H1 (cell line): Measurements from ENCODE around the gene HTR4. TPM values are rescaled to one million over a fixed set of nuclear protein-coding genes. Genes with fewer than 3 reads are reported as not detected.

Experiments used
- CTCF ChIA-PET: fragments of 300-600 bp; sonication (Branson Sonifier 250); formaldehyde crosslinking; loops from one replicate; lab custom pipeline; 2021; ENCODE audit not compliant: partially characterized antibody; lab: Charles Lee
- POLR2A ChIA-PET: fragments of 300-600 bp; sonication (Branson Sonifier 250); formaldehyde crosslinking; loops from one replicate; lab custom pipeline; 2021; ENCODE audit warnings: inconsistent platforms; ENCODE audit not compliant: partially characterized antibody; lab: Charles Lee
- DNase-seq, 2 experiments: peaks; one replicate each; pipeline versions ENCODE4 v3.0.0 to v3.0.0-alpha.2; 2010 to 2022; ENCODE audit warnings: low spot score in 2 of 2, low read depth in 1 of 2, mixed read lengths in 1 of 2
- FAIRE-seq: peaks from 2 replicates; lab custom pipeline; 2011; peaks lifted over from hg19 to GRCh38; lab: Jason Lieb, UNC
- H2AFZ ChIP-seq: 2 replicates; pipeline ENCODE4 v1.8.1; 2012; ENCODE audit warnings: low read length, inconsistent platforms
- H2AK5ac ChIP-seq: 2 replicates; pipeline ENCODE4 v1.6.1; 2013; ENCODE audit warnings: low read depth, low read length
- H2BK120ac ChIP-seq: replicated peaks from 2 replicates; pipeline ENCODE3; 2013; ENCODE audit warnings: low read depth, low read length, inconsistent platforms
- H2BK12ac ChIP-seq: 2 replicates; pipeline ENCODE4 v1.6.1; 2013; ENCODE audit warnings: low read depth, low read length
- H2BK15ac ChIP-seq: 2 replicates; pipeline ENCODE4 v1.6.1; 2013; ENCODE audit warnings: low read length
- H2BK20ac ChIP-seq: 2 replicates; pipeline ENCODE4 v1.6.1; 2013; ENCODE audit warnings: low read length
- H2BK5ac ChIP-seq: 2 replicates; pipeline ENCODE4 v1.6.1; 2013; ENCODE audit warnings: low read depth, low read length
- H3K14ac ChIP-seq: 2 replicates; pipeline ENCODE4 v1.6.1; 2013; ENCODE audit warnings: inconsistent platforms; ENCODE audit not compliant: insufficient read length
- H3K18ac ChIP-seq: 2 replicates; pipeline ENCODE4 v1.6.1; 2013; ENCODE audit warnings: low read length; ENCODE audit errors: extremely low read depth
- H3K23ac ChIP-seq: 2 replicates; pipeline ENCODE4 v1.6.1; 2013; ENCODE audit warnings: inconsistent platforms; ENCODE audit not compliant: insufficient read length
- H3K23me2 ChIP-seq: 2 replicates; pipeline ENCODE4 v1.6.1; 2013; ENCODE audit warnings: low read depth, low read length
- H3K27ac ChIP-seq: 2 replicates; pipeline ENCODE4 v1.6.1; 2011; ENCODE audit warnings: low read depth, low read length, inconsistent platforms
- H3K27me3 ChIP-seq, 4 experiments: replicated peaks in 1 of 4; 1 replicate in 1 of 4; 2 replicates in 3 of 4; pipeline versions ENCODE4 v1.6.1 to v1.8.1; 2011 to 2013; ENCODE audit warnings: low read length in 3 of 4, mild to moderate bottlenecking in 3 of 4, inconsistent platforms in 2 of 4, mixed read lengths in 2 of 4, moderate library complexity in 1 of 4; ENCODE audit not compliant: control insufficient read depth in 3 of 4, insufficient read depth in 3 of 4; ENCODE audit errors: extremely low read depth in 1 of 4
- H3K36me3 ChIP-seq, 4 experiments: 2 replicates each; pipeline versions ENCODE4 v1.6.1 to v1.8.1; 2011 to 2013; ENCODE audit warnings: mild to moderate bottlenecking in 4 of 4, low read length in 3 of 4, moderate library complexity in 2 of 4, control low read depth in 1 of 4, inconsistent platforms in 1 of 4; ENCODE audit not compliant: insufficient read depth in 4 of 4, control insufficient read depth in 2 of 4
- H3K4ac ChIP-seq: replicated peaks from 2 replicates; pipeline ENCODE3; 2013; ENCODE audit warnings: low read length, low read depth, mixed read lengths, inconsistent platforms; ENCODE audit not compliant: insufficient read length
- H3K4me1 ChIP-seq, 4 experiments: replicated peaks in 1 of 4; 1 replicate in 1 of 4; 2 replicates in 3 of 4; pipeline versions ENCODE4 v1.6.1 to v1.8.1; 2011 to 2013; ENCODE audit warnings: low read length in 3 of 4, inconsistent platforms in 2 of 4, mixed read lengths in 1 of 4; ENCODE audit not compliant: insufficient read depth in 4 of 4, control insufficient read depth in 3 of 4
- H3K4me2 ChIP-seq, 2 experiments: 2 replicates each; pipeline versions ENCODE4 v1.6.1 to v1.8.1; 2011 to 2013; ENCODE audit warnings: low read depth in 2 of 2, low read length in 2 of 2, control low read depth in 1 of 2, inconsistent platforms in 1 of 2, mild to moderate bottlenecking in 1 of 2; ENCODE audit not compliant: insufficient read depth in 1 of 2
- H3K4me3 ChIP-seq, 4 experiments: fragments of 200-600, 300-600 bp in 1 of 4; sonication (generic), shearing (Covaris generic), sonication (Bioruptor Twin) in 1 of 4; 2 replicates each; pipeline versions ENCODE4 v1.5.1 to v1.8.1; 2011 to 2016; ENCODE audit warnings: low read length in 4 of 4, low read depth in 3 of 4, control low read depth in 2 of 4, inconsistent platforms in 2 of 4, mild to moderate bottlenecking in 2 of 4, mixed read lengths in 1 of 4, moderate library complexity in 1 of 4; ENCODE audit not compliant: insufficient read depth in 2 of 4; ENCODE audit errors: extremely low read depth in 1 of 4
- H3K56ac ChIP-seq: replicated peaks from 2 replicates; pipeline ENCODE3; 2013; ENCODE audit warnings: low read depth, mild to moderate bottlenecking, mixed read lengths, low read length, inconsistent platforms; ENCODE audit not compliant: insufficient read length
- H3K79me1 ChIP-seq: 2 replicates; pipeline ENCODE4 v1.6.1; 2013; ENCODE audit warnings: low read depth, low read length, control low read depth
- H3K79me2 ChIP-seq, 2 experiments: 2 replicates each; pipeline versions ENCODE4 v1.6.1 to v1.8.1; 2012 to 2013; ENCODE audit warnings: low read length in 2 of 2, mild to moderate bottlenecking in 2 of 2, inconsistent platforms in 1 of 2; ENCODE audit not compliant: insufficient read depth in 2 of 2, control insufficient read depth in 1 of 2
- H3K9ac ChIP-seq, 4 experiments: replicated peaks in 1 of 4; 1 replicate in 1 of 4; 2 replicates in 3 of 4; pipeline versions ENCODE4 v1.6.1 to v1.8.1; 2011 to 2013; ENCODE audit warnings: low read depth in 3 of 4, low read length in 3 of 4, control low read depth in 2 of 4, mild to moderate bottlenecking in 2 of 4, moderate library complexity in 2 of 4, inconsistent platforms in 1 of 4; ENCODE audit errors: extremely low read depth in 1 of 4
- H3K9me3 ChIP-seq, 2 experiments: 2 replicates each; pipeline versions ENCODE4 v1.6.1 to v1.8.1; 2012 to 2013; ENCODE audit warnings: mild to moderate bottlenecking in 2 of 2, moderate library complexity in 2 of 2, control low read depth in 1 of 2, inconsistent platforms in 1 of 2, low read depth in 1 of 2, low read length in 1 of 2, mixed read lengths in 1 of 2; ENCODE audit not compliant: insufficient read depth in 2 of 2
- H4K20me1 ChIP-seq, 2 experiments: replicated peaks in 1 of 2; 2 replicates each; pipeline versions ENCODE3 to v1.8.1; 2011 to 2013; ENCODE audit warnings: inconsistent platforms in 2 of 2, low read length in 2 of 2, mild to moderate bottlenecking in 1 of 2; ENCODE audit not compliant: insufficient read depth in 2 of 2, control insufficient read depth in 1 of 2
- H4K5ac ChIP-seq: 2 replicates; pipeline ENCODE4 v1.6.1; 2013; ENCODE audit warnings: low read length, low read depth, mixed read lengths, inconsistent platforms; ENCODE audit not compliant: insufficient read length
- H4K8ac ChIP-seq: 2 replicates; pipeline ENCODE4 v1.8.0; 2013; ENCODE audit warnings: mild to moderate bottlenecking, moderate library complexity, low read length, inconsistent platforms; ENCODE audit not compliant: insufficient read depth; ENCODE audit errors: extremely low read depth
- H4K91ac ChIP-seq: replicated peaks from 2 replicates; pipeline ENCODE3; 2013; ENCODE audit warnings: low read length, mixed read lengths, inconsistent platforms; ENCODE audit not compliant: insufficient read length
- BACH1 ChIP-seq: IDR thresholded peaks from 2 replicates; pipeline ENCODE4 v1.6.1; 2012; ENCODE audit warnings: low read length, improper control_type of control experiment
- CHD2 ChIP-seq: IDR thresholded peaks from 2 replicates; pipeline ENCODE4 v1.6.1; 2012; ENCODE audit warnings: low read length, improper control_type of control experiment
- EP300 ChIP-seq, 2 experiments: IDR thresholded peaks; 1 replicate in 1 of 2; 2 replicates in 1 of 2; pipeline ENCODE4 v1.6.1; 2011 to 2012; ENCODE audit warnings: low read depth in 2 of 2, low read length in 2 of 2, mild to moderate bottlenecking in 2 of 2, borderline replicate concordance in 1 of 2, inconsistent platforms in 1 of 2, moderate library complexity in 1 of 2
- GABPA ChIP-seq: IDR thresholded peaks from 2 replicates; pipeline ENCODE4 v1.6.1; 2011; ENCODE audit warnings: mild to moderate bottlenecking, low read length, moderate library complexity, borderline replicate concordance; ENCODE audit not compliant: insufficient read depth
- HDAC2 ChIP-seq, 2 experiments: fragments of 300-600 bp in 1 of 2; sonication (generic) in 1 of 2; IDR thresholded peaks; 2 replicates each; pipeline ENCODE4 v1.6.1; 2011 to 2012; ENCODE audit warnings: low read depth in 2 of 2, low read length in 2 of 2, mild to moderate bottlenecking in 2 of 2, moderate library complexity in 2 of 2, borderline replicate concordance in 1 of 2, inconsistent platforms in 1 of 2
- KDM1A ChIP-seq: fragments of 200-600, 300-600 bp; sonication (generic); IDR thresholded peaks from 2 replicates; pipeline ENCODE4 v1.7.1; 2016; ENCODE audit warnings: mild to moderate bottlenecking, low read length, borderline replicate concordance
- POU5F1 ChIP-seq: IDR thresholded peaks from 2 replicates; pipeline ENCODE4 v1.6.1; 2011; ENCODE audit warnings: low read depth, mild to moderate bottlenecking, low read length, moderate library complexity
- RBBP5 ChIP-seq: IDR thresholded peaks from 2 replicates; pipeline ENCODE4 v1.7.1; 2012; ENCODE audit warnings: low read depth, mild to moderate bottlenecking, inconsistent platforms, low read length, moderate library complexity, borderline replicate concordance
- RNF2 ChIP-seq: fragments of 200-900, 300-1000 bp; sonication (generic); IDR thresholded peaks from 2 replicates; pipeline ENCODE4 v1.7.1; 2016; ENCODE audit warnings: borderline replicate concordance, low read depth, mild to moderate bottlenecking, antibody characterized with exemption, low read length; ENCODE audit not compliant: poor library complexity, severe bottlenecking; ENCODE audit errors: missing control alignments
- SP4 ChIP-seq: IDR thresholded peaks from 2 replicates; pipeline ENCODE4 v1.6.1; 2012; ENCODE audit warnings: low read length, inconsistent platforms
- TCF12 ChIP-seq: IDR thresholded peaks from 2 replicates; pipeline ENCODE4 v1.6.1; 2011; ENCODE audit warnings: low read depth, mild to moderate bottlenecking, low read length
- WGBS, 2 experiments: shearing (Covaris generic) in 1 of 2; methylation state at CpG; one replicate each; pipeline versions ENCODE4 v1.1.6 to v1.1.7; 2013 to 2015; ENCODE audit warnings: low lambda C conversion rate in 2 of 2, mixed read lengths in 2 of 2, inconsistent platforms in 1 of 2, low coverage in 1 of 2, missing lambda C conversion rate in 1 of 2; ENCODE audit not compliant: insufficient replicate concordance in 2 of 2, insufficient coverage in 1 of 2, insufficient read length in 1 of 2; ENCODE audit errors: extremely low coverage in 1 of 2, missing lambda C conversion rate in 1 of 2; 5-methylcytosine and 5-hydroxymethylcytosine counted together
- polyA plus RNA-seq, 7 experiments: library from polyadenylated mRNA; depleted of rRNA in 3 of 7; stranded (reverse) in 5 of 7; unstranded in 2 of 7; fragments of >200 nt in 5 of 7; fragments of 200-250 nt in 2 of 7; gene quantifications; 1 replicate in 5 of 7; 2 replicates in 1 of 7; 4 replicates in 1 of 7; pipeline versions ENCODE4 v1.2.1 to v1.2.3, GENCODE V29; 2011 to 2013; ENCODE audit warnings: missing spikeins in 2 of 7, mixed read lengths in 2 of 7
- total RNA-seq: library from RNA; stranded (reverse); fragmentation: NEBNext Ultra II Directional; extraction: Animal tissue kit (Norgen Biotek cat#: 25700); gene quantifications from 2 replicates; pipeline ENCODE4 v1.2.1, GENCODE V29; 2021

Gene HTR4
- total and polyA plus RNA-seq, 2 of the 8 experiments (the other 6 are each of a cell fraction or from before 2014, with no cell fraction given): not detected

GRCh38 chr5:148660346-148660660 is 6.0 kb upstream of the HTR4 start:
- Histone ChIP-seq H3K9ac (no peak overlapping the region), H3K27me3 (peaks cover 0 to 4% (median 0%) of the 10 kb centered on the region in 4 experiments; a peak in 4 of 7 replicates), H3K27ac (no peak overlapping the region), H3K14ac (no peak overlapping the region), H2BK20ac (no peak overlapping the region), H3K79me1 (no peaks in the 10 kb centered on the region), H4K91ac (no peak overlapping the region), H2BK120ac (no peak overlapping the region), H3K4me3 (no peak overlapping the region), H3K4me1 (no peaks in the 10 kb centered on the region), H3K9me3 (no peaks in the 10 kb centered on the region), H2BK12ac (no peak overlapping the region), H3K4ac (no peak overlapping the region), H2AK5ac (no peak overlapping the region), H3K79me2 (no peaks in the 10 kb centered on the region), H4K5ac (no peak overlapping the region), H3K36me3 (no peaks in the 10 kb centered on the region), H3K56ac (no peak overlapping the region), H2BK15ac (no peak overlapping the region), H3K23me2 (no peaks in the 10 kb centered on the region), H3K4me2 (no peak overlapping the region), H2AFZ (no peak overlapping the region), H2BK5ac (no peak overlapping the region), H3K18ac (no peak overlapping the region), H4K8ac (no peak overlapping the region), H4K20me1 (no peaks in the 10 kb centered on the region), H3K23ac (no peak overlapping the region)
- ChIA-PET POLR2A (no interaction called here), CTCF (interaction anchor here (0.9 to 3.6 kb wide), 3 partner anchors 16 to 70 kb away, joined by 3 to 12 read pairs (median 5); no protein-coding TSS in a partner anchor)
- 91% methylated on average over 5 of the region's 5 CpGs; no CpG with 5 or more reads in 1 of the 2 experiments for WGBS, 2 experiments
- TF ChIP-seq CHD2 (no peak), RBBP5 (no peak), KDM1A (no peak), GABPA (no peak), BACH1 (no peak), RNF2 (no peak), SP4 (no peak), EP300 (IDR thresholded peaks at IDR 0.05; ENCODE audit: borderline replicate concordance in 1 of 2, low read depth in 2 of 2, low read length in 2 of 2) (no peak), POU5F1 (no peak), TCF12 (no peak), HDAC2 (IDR thresholded peaks at IDR 0.05; ENCODE audit: borderline replicate concordance in 1 of 2, low read depth in 2 of 2, low read length in 2 of 2) (no peak)
- DNase-seq (no peak), FAIRE-seq (no peak)
